HG02610 (cell line): ENCODE measurements around the gene LAMA2.

Source experiments
- ATAC-seq: cut with Tn5 transposase; IDR thresholded peaks from one replicate; pipeline ENCODE4 v1.9.1; 2021; ENCODE audit warnings: mild to moderate bottlenecking, moderate library complexity; ENCODE audit not compliant: unreplicated experiment

Gene LAMA2

GRCh38 chr6:129475477-129476247, 592.7 kb downstream of the LAMA2 start:
- no peak for ATAC-seq

DNA sequence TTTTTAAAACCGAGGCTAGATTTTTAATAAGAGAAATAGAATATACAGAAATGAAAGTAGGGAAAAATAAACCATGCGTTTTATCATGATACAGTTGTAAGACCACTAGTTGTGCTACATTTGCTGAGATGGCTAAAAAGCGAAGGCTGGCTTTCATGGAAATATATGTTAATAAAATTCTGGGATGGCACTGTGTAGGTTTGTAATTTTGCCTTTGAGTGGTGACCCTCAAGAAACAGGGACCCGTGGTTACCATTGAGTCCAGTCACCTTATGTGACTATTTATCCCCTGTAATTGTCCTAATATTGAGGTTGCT, 593.3 kb downstream of the LAMA2 start:
- ATAC-seq, result no peak

GRCh38 chr6:129476810-129477209, 593.9 kb downstream of the LAMA2 start:
- ATAC-seq, result no peak

GRCh38 chr6:129478379-129478778, 595.4 kb downstream of the LAMA2 start:
- no peak for ATAC-seq

- ATAC-seq, result no peak
These were observed 598.8 kb downstream of the LAMA2 start for GRCh38 chr6:129481706-129482105.

GRCh38 chr6:129485746-129486145, 602.8 kb downstream of the LAMA2 start:
- no peak for ATAC-seq

DNA sequence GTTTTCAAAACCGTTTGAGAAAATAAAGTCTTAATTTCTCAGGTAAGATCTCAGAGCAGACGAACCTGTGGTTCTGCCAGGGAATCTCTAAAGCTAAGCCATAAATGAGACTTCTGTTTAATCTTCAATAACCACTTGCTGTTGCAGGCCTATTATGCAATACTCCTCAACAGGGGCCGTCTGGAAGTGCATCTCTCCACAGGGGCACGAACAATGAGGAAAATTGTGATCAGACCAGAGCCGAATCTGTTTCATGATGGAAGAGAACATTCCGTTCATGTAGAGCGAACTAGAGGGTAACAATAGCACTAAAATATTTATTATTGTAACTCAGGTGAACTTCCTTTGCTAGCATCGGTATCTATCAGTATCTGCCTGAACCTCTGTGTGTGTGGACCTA, 603.4 kb downstream of the LAMA2 start:
- no peak for ATAC-seq

- ATAC-seq, result no peak
These were observed 605.4 kb downstream of the LAMA2 start for GRCh38 chr6:129488313-129488712.

- no peak for ATAC-seq
These were observed 606.4 kb downstream of the LAMA2 start for GRCh38 chr6:129489215-129489765.

DNA sequence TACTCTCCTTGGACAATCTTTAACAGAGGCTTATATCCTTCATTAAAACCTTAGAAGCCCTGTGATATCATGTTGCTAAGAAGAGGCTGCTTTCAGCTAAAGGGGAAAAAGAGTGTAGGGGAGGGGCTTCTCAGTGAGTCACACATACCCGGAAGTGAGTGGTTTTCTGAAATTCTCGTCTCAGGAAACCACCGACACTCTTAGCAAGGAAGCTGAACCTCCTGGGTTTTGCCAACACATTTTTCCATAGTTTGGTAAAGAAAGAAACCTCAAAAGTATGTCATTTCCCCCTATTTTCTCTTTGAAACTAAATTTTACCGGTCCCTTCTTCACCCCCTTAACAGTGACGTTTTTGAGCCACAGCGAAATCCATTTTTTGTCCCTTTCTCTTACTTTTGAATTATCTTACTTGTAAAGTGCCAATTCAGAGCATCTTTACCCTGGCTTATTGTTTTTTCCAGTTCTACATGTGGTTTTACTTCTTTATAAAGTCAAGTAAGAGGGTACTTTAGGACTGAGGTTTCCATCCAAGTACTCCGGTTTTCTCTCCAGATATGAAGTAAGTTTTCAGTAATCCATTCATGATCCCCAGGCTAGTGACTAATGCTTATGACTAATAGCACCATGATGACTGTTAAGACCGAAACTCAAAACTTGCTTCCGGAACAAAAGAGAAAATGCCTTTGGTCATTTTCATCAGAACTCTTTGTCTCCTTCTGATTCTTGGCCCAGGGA, 607.8 kb downstream of the LAMA2 start:
- peak; percentile 91 for ATAC-seq

DNA sequence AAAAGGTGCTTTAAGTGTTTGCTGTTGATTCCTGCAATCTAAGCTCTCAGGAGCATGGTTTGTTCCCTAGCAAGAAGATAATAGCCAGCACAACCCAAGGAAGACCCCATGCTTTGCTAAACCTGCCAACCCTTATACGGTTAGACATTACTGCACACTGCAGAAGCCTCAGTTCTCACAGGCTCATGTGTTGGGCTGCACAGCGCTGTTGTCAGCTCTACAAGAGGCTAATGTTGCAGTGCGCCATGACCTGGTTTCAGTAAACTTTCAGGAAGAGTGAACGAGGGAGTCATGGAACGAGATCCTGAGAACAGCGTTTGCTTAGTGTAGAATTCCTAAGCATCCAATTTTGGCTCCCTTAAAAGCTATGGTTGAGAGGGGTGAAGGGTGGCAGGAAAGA, 608.5 kb downstream of the LAMA2 start:
- peak; percentile 3 for ATAC-seq

DNA sequence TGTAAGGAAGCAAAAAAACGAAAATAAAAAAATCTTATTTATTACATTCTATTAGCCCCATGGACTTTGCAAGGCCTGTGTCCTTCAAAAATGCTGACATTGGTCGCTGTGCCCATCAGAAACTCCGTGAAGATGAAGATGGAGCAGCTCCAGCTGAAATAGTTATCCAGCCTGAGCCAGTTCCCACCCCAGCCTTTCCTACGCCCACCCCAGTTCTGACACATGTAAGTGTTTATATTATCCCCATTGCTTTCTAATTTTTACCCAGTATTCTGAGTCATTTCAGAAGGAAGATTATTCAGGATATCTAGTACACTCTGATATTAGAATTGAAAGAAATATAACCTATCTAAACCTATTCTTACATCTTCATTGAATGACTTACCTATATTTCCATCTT, 609.3 kb downstream of the LAMA2 start:
- ATAC-seq, result no peak

DNA sequence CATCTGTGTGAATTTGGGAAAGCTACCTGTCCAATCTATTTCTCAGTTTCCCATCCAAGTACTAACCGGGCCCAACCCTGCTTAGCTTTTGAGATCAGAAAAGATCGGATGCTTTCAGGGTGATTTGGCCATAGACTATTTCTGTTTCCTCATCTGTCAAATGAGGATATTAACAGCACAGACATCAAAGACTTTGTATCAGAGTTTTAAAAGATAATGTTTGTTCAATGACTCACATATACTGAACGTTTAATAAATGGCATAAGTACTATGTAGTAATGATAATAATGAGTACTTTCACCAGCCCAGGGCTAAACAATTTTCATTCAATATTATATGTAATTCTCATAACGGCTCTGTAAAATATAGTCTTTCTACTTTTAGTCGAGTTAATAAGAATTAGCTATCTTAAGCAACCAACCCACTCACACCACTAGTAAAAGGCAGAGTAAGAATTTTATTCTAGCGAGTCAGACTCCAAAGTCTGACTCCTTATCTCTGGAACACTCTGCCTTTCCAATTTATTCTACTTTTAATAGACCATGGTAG, 610.5 kb downstream of the LAMA2 start:
- ATAC-seq, result no peak

- ATAC-seq, result no peak
These were observed 611.2 kb downstream of the LAMA2 start for GRCh38 chr6:129494099-129494498.

DNA sequence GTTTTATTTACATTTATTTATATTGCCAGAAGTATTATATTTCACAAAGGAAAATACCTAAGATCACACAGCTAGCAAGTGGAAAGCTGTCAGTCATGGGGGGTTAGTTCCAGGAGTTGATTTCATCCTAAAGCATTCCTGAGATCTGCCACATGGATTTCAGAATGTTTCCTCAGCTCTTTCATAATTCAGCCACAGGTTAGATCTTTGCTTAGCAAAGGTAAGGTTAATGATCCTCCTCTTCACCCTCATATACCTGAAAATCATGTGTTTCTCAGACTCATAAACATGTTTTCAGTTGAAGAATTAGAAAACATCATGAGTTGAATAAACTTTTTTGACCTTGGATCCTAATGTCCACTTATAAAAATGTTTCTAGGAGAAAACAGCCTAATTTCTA, 611.6 kb downstream of the LAMA2 start:
- no peak for ATAC-seq

GRCh38 chr6:129495652-129496051, 612.7 kb downstream of the LAMA2 start:
- ATAC-seq, result no peak

DNA sequence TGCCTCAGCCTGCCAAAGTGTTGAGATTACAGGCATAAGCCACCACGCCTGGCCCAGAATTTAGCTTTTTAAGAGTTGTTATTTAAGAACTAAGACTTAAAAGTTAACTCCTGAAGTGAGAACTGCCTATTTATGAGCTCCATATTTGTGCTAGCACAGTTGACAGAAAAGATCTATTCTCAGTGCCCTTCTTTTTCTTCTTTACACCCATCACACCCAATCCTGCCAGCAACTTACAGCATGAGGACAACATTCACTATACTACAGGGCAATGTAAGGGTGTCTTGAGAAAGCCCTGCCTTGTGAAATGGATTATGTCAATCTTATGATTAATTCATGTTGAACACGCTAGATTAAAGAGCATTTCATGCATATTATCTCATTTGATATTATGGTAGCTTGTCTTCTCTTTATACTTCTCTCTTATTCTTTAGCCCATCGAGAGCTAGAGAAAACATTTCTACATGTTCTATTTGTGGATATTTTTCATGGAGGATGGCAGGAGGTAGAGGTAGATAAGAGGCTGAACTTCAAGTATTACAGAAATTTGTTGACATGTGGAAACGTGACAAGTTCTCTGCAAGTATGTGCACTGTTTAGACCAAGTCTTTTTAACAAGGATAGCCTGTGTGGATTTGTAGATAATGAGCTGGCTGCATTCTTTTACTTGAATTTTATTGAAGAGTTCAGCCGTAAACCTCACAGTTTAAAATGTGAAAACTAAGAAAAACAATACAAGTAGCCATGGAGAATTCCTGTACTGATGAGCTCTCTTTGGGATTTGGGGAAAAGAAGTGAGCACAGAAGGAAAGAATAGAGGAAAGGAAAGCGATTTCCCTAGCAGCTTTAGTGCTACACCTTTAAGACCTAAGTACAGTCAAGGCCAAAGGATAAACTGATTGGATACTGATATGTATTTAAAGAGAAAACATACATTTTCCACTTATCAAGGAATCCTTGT, 614.8 kb downstream of the LAMA2 start:
- no peak for ATAC-seq

GRCh38 chr6:129498541-129498940, 615.6 kb downstream of the LAMA2 start:
- ATAC-seq, result no peak

DNA sequence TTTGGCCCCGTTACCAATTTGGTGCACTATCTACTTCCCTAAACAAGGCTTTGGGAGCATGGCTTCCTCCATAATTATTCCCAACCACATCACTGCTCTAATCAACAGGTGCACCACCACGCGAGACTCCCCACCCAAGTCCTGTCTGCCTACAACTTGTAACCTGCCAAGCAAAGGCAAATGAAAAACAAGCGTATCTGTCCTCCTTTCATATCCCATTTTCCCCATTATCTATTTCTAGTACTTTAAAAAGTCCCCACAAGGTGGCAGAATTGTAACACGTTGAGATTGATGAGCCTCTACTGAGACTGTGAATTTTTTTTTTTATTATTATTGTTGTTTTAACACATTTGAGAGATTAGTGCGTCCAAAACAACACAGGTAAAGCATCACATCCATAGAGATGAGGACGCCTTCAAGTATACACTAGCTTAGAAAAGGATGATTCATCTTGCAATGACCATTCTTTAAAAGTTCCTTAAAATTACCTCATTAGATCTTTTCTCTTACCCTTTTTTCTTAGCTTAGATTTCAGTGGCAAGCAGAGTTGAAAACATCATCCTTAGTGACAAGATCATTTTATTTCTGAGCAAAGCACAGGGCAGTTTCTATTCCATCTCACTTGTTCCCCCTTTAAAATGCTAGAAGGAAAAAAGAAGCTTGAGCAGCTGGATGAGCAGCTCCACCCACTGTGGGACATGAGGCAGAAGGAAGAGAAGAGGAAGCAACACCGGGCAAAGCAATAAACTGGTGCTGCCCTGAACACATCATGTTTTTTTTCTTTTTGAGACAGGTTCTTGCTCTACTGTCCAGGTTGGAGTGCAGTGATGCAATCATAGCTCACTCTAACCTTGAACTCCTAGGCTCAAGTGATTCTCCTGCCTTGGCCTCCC, 616.3 kb downstream of the LAMA2 start:
- ATAC-seq, result peak; percentile 69

- no peak for ATAC-seq
These were observed 616.9 kb downstream of the LAMA2 start for GRCh38 chr6:129499843-129500219.
